ENCODE results near the gene AQP12B.

DNA sequence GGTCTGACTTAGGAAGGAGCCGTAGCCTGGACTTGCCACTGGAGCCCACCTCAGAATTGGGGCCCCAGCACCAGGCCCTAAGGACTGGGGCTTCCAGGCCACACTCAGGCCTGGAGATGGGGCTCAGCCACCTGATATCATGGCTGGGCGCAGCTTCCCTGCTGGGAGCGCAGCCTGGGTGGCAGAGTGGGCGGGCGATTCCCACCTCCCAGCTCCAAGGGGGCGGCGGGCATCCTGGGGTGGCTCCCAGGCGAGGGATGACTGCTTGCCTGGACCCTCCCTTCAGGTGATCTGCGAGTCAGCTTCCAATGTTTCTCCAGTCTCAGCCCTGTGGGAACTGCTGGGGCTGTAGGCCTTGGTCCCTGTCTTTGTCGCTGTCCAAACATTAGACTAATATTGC, 37.3 kb downstream of the AQP12B start:
- TF ChIP-seq, protein P1, sequence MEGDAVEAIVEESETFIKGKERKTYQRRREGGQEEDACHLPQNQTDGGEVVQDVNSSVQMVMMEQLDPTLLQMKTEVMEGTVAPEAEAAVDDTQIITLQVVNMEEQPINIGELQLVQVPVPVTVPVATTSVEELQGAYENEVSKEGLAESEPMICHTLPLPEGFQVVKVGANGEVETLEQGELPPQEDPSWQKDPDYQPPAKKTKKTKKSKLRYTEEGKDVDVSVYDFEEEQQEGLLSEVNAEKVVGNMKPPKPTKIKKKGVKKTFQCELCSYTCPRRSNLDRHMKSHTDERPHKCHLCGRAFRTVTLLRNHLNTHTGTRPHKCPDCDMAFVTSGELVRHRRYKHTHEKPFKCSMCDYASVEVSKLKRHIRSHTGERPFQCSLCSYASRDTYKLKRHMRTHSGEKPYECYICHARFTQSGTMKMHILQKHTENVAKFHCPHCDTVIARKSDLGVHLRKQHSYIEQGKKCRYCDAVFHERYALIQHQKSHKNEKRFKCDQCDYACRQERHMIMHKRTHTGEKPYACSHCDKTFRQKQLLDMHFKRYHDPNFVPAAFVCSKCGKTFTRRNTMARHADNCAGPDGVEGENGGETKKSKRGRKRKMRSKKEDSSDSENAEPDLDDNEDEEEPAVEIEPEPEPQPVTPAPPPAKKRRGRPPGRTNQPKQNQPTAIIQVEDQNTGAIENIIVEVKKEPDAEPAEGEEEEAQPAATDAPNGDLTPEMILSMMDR (IDR thresholded peaks at IDR 0.05): no peak
- no peak for TF ChIP-seq POLR2A (IDR thresholded peaks at IDR 0.05)

Measured in uterus (tissue), 2 donors.